Natural killer cell (primary cell): ENCODE measurements around the gene PIK3C2G. TPM values are rescaled to one million over a fixed set of nuclear protein-coding genes. Genes with fewer than 3 reads are reported as not detected.

Experiments
- ATAC-seq, 3 donors: fragments of 150-1000 bp in 2 of 3; fragments of 200-7000 bp in 1 of 3; cut with Tn5 transposase; 1 replicate in 1 of 3; 2 replicates in 2 of 3; pipeline ENCODE4 v1.10.0; 2021; ENCODE audit warnings: mild to moderate bottlenecking in 2 of 3, moderate library complexity in 2 of 3
- DNase-seq, 2 donors: peaks; one replicate each; pipeline versions ENCODE4 v3.0.0 to v3.0.0-alpha.2; 2013 to 2021; ENCODE audit warnings: mixed read lengths in 1 of 2
- H3K27ac ChIP-seq: one replicate; pipeline ENCODE4 v1.5.1; 2013; ENCODE audit warnings: mild to moderate bottlenecking, low read length
- H3K27me3 ChIP-seq: one replicate; pipeline ENCODE4 v1.6.1; 2013; ENCODE audit warnings: low read length; ENCODE audit not compliant: control insufficient read depth, insufficient read depth
- H3K36me3 ChIP-seq: one replicate; pipeline ENCODE4 v1.6.1; 2013; ENCODE audit warnings: low read length; ENCODE audit not compliant: control insufficient read depth, insufficient read depth
- H3K4me1 ChIP-seq: one replicate; pipeline ENCODE4 v1.6.1; 2013; ENCODE audit warnings: low read length; ENCODE audit not compliant: control insufficient read depth, insufficient read depth
- H3K4me3 ChIP-seq: one replicate; pipeline ENCODE4 v1.5.1; 2013; ENCODE audit warnings: low read length
- H3K9me3 ChIP-seq: one replicate; pipeline ENCODE4 v1.6.1; 2013; ENCODE audit warnings: low read length; ENCODE audit not compliant: control insufficient read depth, insufficient read depth
- H3K27ac Mint-ChIP-seq, 2 donors: one replicate each; pipeline ENCODE4 v1.8.0; 2022; ENCODE audit warnings: mild to moderate bottlenecking in 2 of 2, mixed read lengths in 2 of 2, moderate library complexity in 1 of 2
- H3K27me3 Mint-ChIP-seq, 2 donors: one replicate each; pipeline ENCODE4 v1.8.0; 2022; ENCODE audit warnings: low read depth in 2 of 2, mixed read lengths in 2 of 2
- H3K36me3 Mint-ChIP-seq: one replicate; pipeline ENCODE4 v1.8.0; 2022; ENCODE audit warnings: mixed read lengths
- H3K4me1 Mint-ChIP-seq, 2 donors: one replicate each; pipeline ENCODE4 v1.8.0; 2022; ENCODE audit warnings: mixed read lengths in 2 of 2
- H3K4me3 Mint-ChIP-seq: one replicate; pipeline ENCODE4 v1.8.0; 2022; ENCODE audit warnings: mild to moderate bottlenecking, moderate library complexity, mixed read lengths
- H3K9me3 Mint-ChIP-seq, 2 donors: one replicate each; pipeline ENCODE4 v1.8.0; 2022; ENCODE audit warnings: mixed read lengths in 2 of 2
- CTCF ChIP-seq: fragments of 200-600 bp; IDR thresholded peaks from one replicate; pipeline ENCODE4 v1.8.0; 2022; ENCODE audit warnings: antibody characterized with exemption
- WGBS: methylation state at CpG from one replicate; pipeline ENCODE4 v1.1.7; 2013; ENCODE audit warnings: missing lambda C conversion rate; ENCODE audit not compliant: insufficient coverage; 5-methylcytosine and 5-hydroxymethylcytosine counted together
- intact Hi-C: fragments of 100-400 bp; cut with micrococcal nuclease; formaldehyde crosslinking; loops from one replicate; pipeline ENCODE4 v1.14.2; 2022
- total RNA-seq, 4 donors: library from RNA; stranded (reverse); fragments of 120-200 nt in 1 of 4; gene quantifications; one replicate each; pipeline versions ENCODE4 v1.2.3 to v1.2.4, GENCODE V29; 2013 to 2022

PIK3C2G gene
- total RNA-seq, 3 donors from 2014 or later (not counting 1 experiment from before 2014, with no cell fraction given) = not detected

- Histone ChIP-seq H3K4me3 (no peak overlapping the region), H3K27ac (no peak overlapping the region), H3K36me3 (no peaks in the 10 kb centered on the region), H3K27me3 (no peaks in the 10 kb centered on the region), H3K4me1 (no peaks in the 10 kb centered on the region), H3K9me3 (peaks cover 11% of the 10 kb centered on the region)
- peaks cover 6 to 26% of the 10 kb centered on the region in 2 donors for H3K9me3 Mint-ChIP-seq
- TF ChIP-seq CTCF = no peak
- H3K27ac Mint-ChIP-seq = no peak overlapping the region
- DNase-seq (no peak), ATAC-seq (no peak)
- H3K27me3 Mint-ChIP-seq = no peaks in the 10 kb centered on the region
- H3K4me3 Mint-ChIP-seq = no peak overlapping the region
- H3K36me3 Mint-ChIP-seq = no peaks in the 10 kb centered on the region
- H3K4me1 Mint-ChIP-seq = no peaks in the 10 kb centered on the region
- WGBS = no CpG with 5 or more reads among the region's 1 CpG
- intact Hi-C loops = no loop called here
These were observed 36.6 kb downstream of the PIK3C2G start for GRCh38 chr12:18297902-18298301.

GRCh38 chr12:18302809-18303430 is 41.6 kb downstream of the PIK3C2G start:
- intact Hi-C loops = no loop called here
- DNase-seq (no peak), ATAC-seq (no peak)
- no peak overlapping the region for H3K27ac ChIP-seq
- no peaks in the 10 kb centered on the region for H3K4me1 Mint-ChIP-seq
- H3K4me3 ChIP-seq = no peak overlapping the region
- no peaks in the 10 kb centered on the region for H3K27me3 Mint-ChIP-seq
- 87% methylated on average over 5 of the region's 5 CpGs for WGBS
- TF ChIP-seq CTCF = no peak
- H3K4me1 ChIP-seq = no peaks in the 10 kb centered on the region
- H3K27me3 ChIP-seq = no peaks in the 10 kb centered on the region
- no peak overlapping the region for H3K4me3 Mint-ChIP-seq
- H3K36me3 Mint-ChIP-seq = no peaks in the 10 kb centered on the region
- H3K27ac Mint-ChIP-seq = no peak overlapping the region
- peaks cover 11% of the 10 kb centered on the region for H3K9me3 ChIP-seq
- no peaks in the 10 kb centered on the region for H3K36me3 ChIP-seq
- peaks cover 10 to 23% of the 10 kb centered on the region in 2 donors for H3K9me3 Mint-ChIP-seq

- DNase-seq (no peak), ATAC-seq (no peak)
- Mint-ChIP-seq H3K4me1 (no peaks in the 10 kb centered on the region), H3K27ac (no peak overlapping the region), H3K4me3 (no peak overlapping the region), H3K36me3 (no peaks in the 10 kb centered on the region), H3K27me3 (no peaks in the 10 kb centered on the region), H3K9me3 (peaks cover 7 to 17% of the 10 kb centered on the region in 2 donors)
- intact Hi-C loops = no loop called here
- Histone ChIP-seq H3K9me3 (peaks cover 11% of the 10 kb centered on the region), H3K27me3 (no peaks in the 10 kb centered on the region), H3K36me3 (no peaks in the 10 kb centered on the region), H3K4me3 (no peak overlapping the region), H3K4me1 (no peaks in the 10 kb centered on the region), H3K27ac (no peak overlapping the region)
- no peak for TF ChIP-seq CTCF
- WGBS = no CpG with 5 or more reads among the region's 1 CpG
These were observed 43.3 kb downstream of the PIK3C2G start for GRCh38 chr12:18304609-18305008.

GRCh38 chr12:18306311-18306710 is 45.0 kb downstream of the PIK3C2G start:
- Histone ChIP-seq H3K36me3 (no peaks in the 10 kb centered on the region), H3K4me3 (no peak overlapping the region), H3K27ac (no peak overlapping the region), H3K4me1 (no peaks in the 10 kb centered on the region), H3K9me3 (peaks cover 11% of the 10 kb centered on the region), H3K27me3 (no peaks in the 10 kb centered on the region)
- DNase-seq = no peak
- H3K9me3 Mint-ChIP-seq = peaks cover 6 to 10% of the 10 kb centered on the region in 2 donors
- H3K27me3 Mint-ChIP-seq = no peaks in the 10 kb centered on the region
- ATAC-seq = no peak
- H3K4me1 Mint-ChIP-seq = no peaks in the 10 kb centered on the region
- no peaks in the 10 kb centered on the region for H3K36me3 Mint-ChIP-seq
- H3K27ac Mint-ChIP-seq = no peak overlapping the region
- TF ChIP-seq CTCF = no peak
- 71% methylated on average over 1 of the region's 1 CpG for WGBS
- H3K4me3 Mint-ChIP-seq = no peak overlapping the region
- intact Hi-C loops = no loop called here
